Measurements from ENCODE around the gene CYP2R1.

- TF ChIP-seq, protein P1, sequence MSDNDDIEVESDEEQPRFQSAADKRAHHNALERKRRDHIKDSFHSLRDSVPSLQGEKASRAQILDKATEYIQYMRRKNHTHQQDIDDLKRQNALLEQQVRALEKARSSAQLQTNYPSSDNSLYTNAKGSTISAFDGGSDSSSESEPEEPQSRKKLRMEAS (IDR thresholded peaks at IDR 0.05), result no peak
- TF ChIP-seq, protein P2, sequence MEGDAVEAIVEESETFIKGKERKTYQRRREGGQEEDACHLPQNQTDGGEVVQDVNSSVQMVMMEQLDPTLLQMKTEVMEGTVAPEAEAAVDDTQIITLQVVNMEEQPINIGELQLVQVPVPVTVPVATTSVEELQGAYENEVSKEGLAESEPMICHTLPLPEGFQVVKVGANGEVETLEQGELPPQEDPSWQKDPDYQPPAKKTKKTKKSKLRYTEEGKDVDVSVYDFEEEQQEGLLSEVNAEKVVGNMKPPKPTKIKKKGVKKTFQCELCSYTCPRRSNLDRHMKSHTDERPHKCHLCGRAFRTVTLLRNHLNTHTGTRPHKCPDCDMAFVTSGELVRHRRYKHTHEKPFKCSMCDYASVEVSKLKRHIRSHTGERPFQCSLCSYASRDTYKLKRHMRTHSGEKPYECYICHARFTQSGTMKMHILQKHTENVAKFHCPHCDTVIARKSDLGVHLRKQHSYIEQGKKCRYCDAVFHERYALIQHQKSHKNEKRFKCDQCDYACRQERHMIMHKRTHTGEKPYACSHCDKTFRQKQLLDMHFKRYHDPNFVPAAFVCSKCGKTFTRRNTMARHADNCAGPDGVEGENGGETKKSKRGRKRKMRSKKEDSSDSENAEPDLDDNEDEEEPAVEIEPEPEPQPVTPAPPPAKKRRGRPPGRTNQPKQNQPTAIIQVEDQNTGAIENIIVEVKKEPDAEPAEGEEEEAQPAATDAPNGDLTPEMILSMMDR (IDR thresholded peaks at IDR 0.05; ENCODE audit: control extremely low read depth in 1 of 3, insufficient read depth in 1 of 3, low read depth in 1 of 3, low read length in 3 of 3), result no peak
- TF ChIP-seq ASH2L (IDR thresholded peaks at IDR 0.05; ENCODE audit: low read length), result no peak
- no peak for TF ChIP-seq NRF1 (IDR thresholded peaks at IDR 0.05; ENCODE audit: low read depth, low read length)
- TF ChIP-seq TAF1 (IDR thresholded peaks at IDR 0.05; ENCODE audit: low read depth, low read length), result no peak
- TF ChIP-seq CHD2 (IDR thresholded peaks at IDR 0.05; ENCODE audit: low read length), result no peak
Measured at GRCh38 chr11:14882196-14882595, 9.8 kb downstream of the CYP2R1 start.
